ENCODE measurements around the gene C16orf90.

Gene C16orf90

GRCh38 chr16:3459401-3460090, 35.7 kb downstream of the C16orf90 start:
- Histone ChIP-seq H3K36me3 (ENCODE audit: insufficient read depth, low read length) (no peaks in the 10 kb centered on the region), H3K27ac (ENCODE audit: low read depth, low read length) (peak overlapping the region; percentile 84), H3K9ac (ENCODE audit: low read length) (peak overlapping the region; percentile 92), H3K4me1 (ENCODE audit: insufficient read depth, low read length) (peaks cover 35% of the 10 kb centered on the region), H3K27me3 (ENCODE audit: control insufficient read depth in 1 of 2, insufficient read depth in 2 of 2, low read length in 2 of 2) (no peaks in the 10 kb centered on the region), H3K4me3 (ENCODE audit: low read depth in 1 of 2, low read length in 2 of 2) (peak overlapping the region; percentile 58 to 90), H3K9me3 (ENCODE audit: low read length) (no peaks in the 10 kb centered on the region)

- Histone ChIP-seq H3K36me3 (ENCODE audit: insufficient read depth, low read length) (no peaks in the 10 kb centered on the region), H3K27me3 (ENCODE audit: control insufficient read depth in 1 of 2, insufficient read depth in 2 of 2, low read length in 2 of 2) (no peaks in the 10 kb centered on the region), H3K9ac (ENCODE audit: low read length) (peak overlapping the region; percentile 92), H3K9me3 (ENCODE audit: low read length) (no peaks in the 10 kb centered on the region), H3K4me1 (ENCODE audit: insufficient read depth, low read length) (peaks cover 31% of the 10 kb centered on the region), H3K27ac (ENCODE audit: low read depth, low read length) (peak overlapping the region; percentile 84), H3K4me3 (ENCODE audit: low read depth in 1 of 2, low read length in 2 of 2) (peak overlapping the region; percentile 58 to 90)
Measured at GRCh38 chr16:3458852-3459361, 36.4 kb downstream of the C16orf90 start.

GRCh38 chr16:3458278-3458851, 36.9 kb downstream of the C16orf90 start:
- Histone ChIP-seq H3K4me1 (ENCODE audit: insufficient read depth, low read length) (peaks cover 31% of the 10 kb centered on the region), H3K9ac (ENCODE audit: low read length) (peak overlapping the region; percentile 92), H3K4me3 (ENCODE audit: low read depth in 1 of 2, low read length in 2 of 2) (peak overlapping the region; percentile 58 to 90), H3K27me3 (ENCODE audit: control insufficient read depth in 1 of 2, insufficient read depth in 2 of 2, low read length in 2 of 2) (no peaks in the 10 kb centered on the region), H3K9me3 (ENCODE audit: low read length) (no peaks in the 10 kb centered on the region), H3K27ac (ENCODE audit: low read depth, low read length) (peak overlapping the region; percentile 84), H3K36me3 (ENCODE audit: insufficient read depth, low read length) (no peaks in the 10 kb centered on the region)

GRCh38 chr16:3457434-3458252, 37.6 kb downstream of the C16orf90 start:
- H3K9me3 ChIP-seq (ENCODE audit: low read length): no peaks in the 10 kb centered on the region
- no peaks in the 10 kb centered on the region for H3K36me3 ChIP-seq (ENCODE audit: insufficient read depth, low read length)
- no peaks in the 10 kb centered on the region for H3K27me3 ChIP-seq (ENCODE audit: control insufficient read depth in 1 of 2, insufficient read depth in 2 of 2, low read length in 2 of 2)
- H3K4me3 ChIP-seq (ENCODE audit: low read depth in 1 of 2, low read length in 2 of 2): peak overlapping the region; percentile 58 to 90
- H3K4me1 ChIP-seq (ENCODE audit: insufficient read depth, low read length): peaks cover 31% of the 10 kb centered on the region
- H3K9ac ChIP-seq (ENCODE audit: low read length): peak overlapping the region; percentile 71
- peak overlapping the region; percentile 95 for H3K27ac ChIP-seq (ENCODE audit: low read depth, low read length)

- Histone ChIP-seq H3K27me3 (ENCODE audit: control insufficient read depth in 1 of 2, insufficient read depth in 2 of 2, low read length in 2 of 2) (no peaks in the 10 kb centered on the region), H3K4me1 (ENCODE audit: insufficient read depth, low read length) (peaks cover 15% of the 10 kb centered on the region), H3K9me3 (ENCODE audit: low read length) (no peaks in the 10 kb centered on the region), H3K36me3 (ENCODE audit: insufficient read depth, low read length) (peaks cover 4% of the 10 kb centered on the region), H3K4me3 (ENCODE audit: low read depth in 1 of 2, low read length in 2 of 2) (no peak overlapping the region), H3K27ac (ENCODE audit: low read depth, low read length) (no peak overlapping the region), H3K9ac (ENCODE audit: low read length) (no peak overlapping the region)
Measured at GRCh38 chr16:3454631-3455147, 40.6 kb downstream of the C16orf90 start.

DNA sequence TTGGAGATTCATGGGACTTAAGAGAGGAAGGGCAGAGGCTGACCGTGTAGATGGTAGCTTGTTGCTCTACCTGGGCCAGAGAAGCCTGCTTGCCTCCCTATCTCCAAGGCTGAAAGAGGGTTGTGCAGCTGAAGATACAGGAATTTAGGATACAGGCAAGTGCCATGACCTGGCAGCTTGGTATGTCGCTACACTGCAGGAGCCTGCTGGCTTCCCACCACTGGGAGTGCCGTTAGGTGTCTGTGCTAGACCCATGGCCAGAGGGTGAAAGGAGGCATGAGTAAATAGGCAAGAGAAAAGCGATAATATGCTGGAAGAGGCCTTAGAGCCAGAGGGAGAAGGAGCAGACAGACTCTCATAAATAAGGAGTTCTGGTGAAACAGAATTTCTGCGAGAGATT, 41.2 kb downstream of the C16orf90 start:
- no peaks in the 10 kb centered on the region for H3K27me3 ChIP-seq (ENCODE audit: control insufficient read depth in 1 of 2, insufficient read depth in 2 of 2, low read length in 2 of 2)
- H3K36me3 ChIP-seq (ENCODE audit: insufficient read depth, low read length): peaks cover 4% of the 10 kb centered on the region
- H3K4me1 ChIP-seq (ENCODE audit: insufficient read depth, low read length): peaks cover 9% of the 10 kb centered on the region
- H3K9me3 ChIP-seq (ENCODE audit: low read length): no peaks in the 10 kb centered on the region
- H3K9ac ChIP-seq (ENCODE audit: low read length): no peak overlapping the region
- no peak overlapping the region for H3K4me3 ChIP-seq (ENCODE audit: low read depth in 1 of 2, low read length in 2 of 2)
- H3K27ac ChIP-seq (ENCODE audit: low read depth, low read length): no peak overlapping the region

DNA sequence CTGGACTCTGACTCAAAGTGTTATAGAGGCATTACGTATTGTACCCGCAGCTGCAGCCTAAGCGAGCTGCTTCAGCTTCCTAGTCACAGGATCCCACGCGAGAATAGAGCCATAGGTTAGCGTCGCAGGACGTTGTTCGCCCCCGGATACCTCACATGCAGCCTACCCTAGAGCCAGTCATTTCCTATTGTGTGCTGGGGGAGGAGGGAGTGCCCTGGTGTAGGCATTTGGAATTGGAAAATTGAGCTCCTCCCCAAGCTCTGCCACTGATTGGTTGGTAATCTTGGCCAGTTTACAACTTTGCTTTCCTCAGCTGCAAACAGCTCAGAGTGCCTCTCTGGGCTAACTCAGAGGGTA, 51.3 kb downstream of the C16orf90 start:
- Histone ChIP-seq H3K9ac (ENCODE audit: low read length) (peak overlapping the region; percentile 40), H3K4me3 (ENCODE audit: low read depth in 1 of 2, low read length in 2 of 2) (peak overlapping the region; percentile 64 to 77), H3K4me1 (ENCODE audit: insufficient read depth, low read length) (peaks cover 9% of the 10 kb centered on the region), H3K36me3 (ENCODE audit: insufficient read depth, low read length) (peaks cover 4% of the 10 kb centered on the region), H3K27me3 (ENCODE audit: control insufficient read depth in 1 of 2, insufficient read depth in 2 of 2, low read length in 2 of 2) (no peaks in the 10 kb centered on the region), H3K9me3 (ENCODE audit: low read length) (no peaks in the 10 kb centered on the region), H3K27ac (ENCODE audit: low read depth, low read length) (peak overlapping the region; percentile 55)
